Left ventricle myocardium inferior (tissue), 1 donor: ENCODE data around the gene CWC27. TPM values are rescaled to one million over a fixed set of nuclear protein-coding genes. Genes with fewer than 3 reads are reported as not detected.
"Not testable (repeated sequence)": the region's sequence is repeated elsewhere in the genome, so short reads cannot be mapped to it uniquely, and the experiment has no call there.

ENCODE experiments used
- DNase-seq: peaks from one replicate; pipeline ENCODE4 v3.0.0-alpha.2; 2020
- H3K27ac ChIP-seq: fragments of 200-600 bp; replicated peaks from 2 replicates; pipeline ENCODE4 v1.8.0; 2021
- H3K27me3 ChIP-seq: fragments of 200-600 bp; 2 replicates; pipeline ENCODE4 v1.8.0; 2021; ENCODE audit warnings: low read depth
- H3K36me3 ChIP-seq: fragments of 200-600 bp; 2 replicates; pipeline ENCODE4 v1.8.0; 2021
- H3K4me1 ChIP-seq: fragments of 200-600 bp; 2 replicates; pipeline ENCODE4 v1.8.0; 2021
- H3K4me3 ChIP-seq: fragments of 200-600 bp; 2 replicates; pipeline ENCODE4 v1.8.0; 2021; ENCODE audit warnings: mild to moderate bottlenecking, moderate library complexity
- H3K9me3 ChIP-seq: fragments of 200-600 bp; replicated peaks from 2 replicates; pipeline ENCODE4 v1.8.0; 2021
- intact Hi-C: fragments of 100-400 bp; cut with micrococcal nuclease; formaldehyde crosslinking; loops from one replicate; pipeline ENCODE4 v1.11.0; 2022
- total RNA-seq: library from RNA; stranded (reverse); fragmentation: NEBNext Ultra II Directional; extraction: Animal tissue kit (Norgen Biotek cat#: 25700); gene quantifications from one replicate; pipeline ENCODE4 v1.2.1, GENCODE V29; 2021
- TF ChIP-seq, protein P1 (sequence below): fragments of 200-600 bp; IDR thresholded peaks from 2 replicates; pipeline ENCODE4 v1.8.0; 2021; ENCODE audit warnings: antibody characterized with exemption, mild to moderate bottlenecking, borderline replicate concordance
- donor health status: DM: no; HTN: yes; CAD: no; lungs with severe emphysema.

CWC27 gene
- total RNA-seq, 1 donor from 2014 or later = 26.7 TPM

DNA sequence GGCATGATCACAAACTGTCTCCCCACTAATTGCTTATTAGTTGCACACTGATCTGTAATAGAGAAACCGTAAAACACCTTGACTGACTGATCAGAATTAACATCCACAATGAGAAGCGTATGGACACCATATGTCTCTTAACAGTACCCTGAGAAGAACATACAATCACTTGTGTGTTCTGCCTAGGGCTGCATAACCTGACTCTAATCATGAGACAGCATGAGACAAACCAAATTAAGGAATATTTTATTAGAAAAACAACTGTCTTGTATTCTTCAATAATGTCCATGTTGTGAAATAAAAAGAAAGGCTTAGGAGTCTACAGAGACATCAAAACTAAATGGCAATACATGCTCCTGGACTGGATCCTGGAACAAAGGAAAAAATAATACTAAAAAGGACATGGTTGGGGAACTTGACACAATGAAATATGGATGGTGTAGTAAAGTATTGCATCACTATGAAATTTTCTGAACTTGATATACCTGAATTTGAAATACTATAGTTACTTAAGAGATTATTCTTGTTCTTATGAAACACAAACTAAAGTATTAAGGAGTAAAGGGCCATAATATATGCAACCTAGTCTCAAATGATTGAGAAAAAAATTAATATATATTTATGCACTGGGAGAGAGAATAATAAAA, 162.1 kb downstream of the CWC27 start:
- intact Hi-C loops = no loop called here
- H3K27me3 ChIP-seq = no peaks in the 10 kb centered on the region

DNA sequence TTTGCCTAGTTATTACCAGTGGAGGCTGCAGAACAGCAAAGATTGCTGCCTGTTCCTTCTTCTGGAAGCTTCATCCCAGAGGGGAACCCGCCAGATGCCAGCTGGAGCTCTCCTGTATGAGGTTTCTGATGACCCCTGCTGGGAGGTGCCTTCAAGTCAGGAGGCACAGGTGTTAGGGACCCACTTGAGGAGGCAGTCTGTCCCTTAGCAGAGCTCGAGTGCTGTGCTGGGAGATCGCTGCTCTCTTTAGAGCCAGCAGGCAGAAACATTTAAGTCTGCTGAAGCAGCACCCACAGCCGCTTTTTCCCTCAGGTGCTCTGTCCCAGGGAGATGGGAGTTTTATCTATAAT, 170.7 kb downstream of the CWC27 start:
- H3K36me3 ChIP-seq = peaks cover 14% of the 10 kb centered on the region
- H3K27ac ChIP-seq, H3K27me3 ChIP-seq, H3K4me1 ChIP-seq, H3K4me3 ChIP-seq, intact Hi-C loops, DNase-seq: not testable (repeated sequence)
- peaks cover 38% of the 10 kb centered on the region for H3K9me3 ChIP-seq

More for the DNA sequence above, 162.1 kb downstream of the CWC27 start:
- Histone ChIP-seq H3K27ac (no peak overlapping the region), H3K4me3 (no peak overlapping the region), H3K36me3 (peaks cover 15% of the 10 kb centered on the region), H3K4me1 (no peaks in the 10 kb centered on the region), H3K9me3 (peaks cover 24% of the 10 kb centered on the region)
- no peak for DNase-seq
- TF ChIP-seq, protein P1, sequence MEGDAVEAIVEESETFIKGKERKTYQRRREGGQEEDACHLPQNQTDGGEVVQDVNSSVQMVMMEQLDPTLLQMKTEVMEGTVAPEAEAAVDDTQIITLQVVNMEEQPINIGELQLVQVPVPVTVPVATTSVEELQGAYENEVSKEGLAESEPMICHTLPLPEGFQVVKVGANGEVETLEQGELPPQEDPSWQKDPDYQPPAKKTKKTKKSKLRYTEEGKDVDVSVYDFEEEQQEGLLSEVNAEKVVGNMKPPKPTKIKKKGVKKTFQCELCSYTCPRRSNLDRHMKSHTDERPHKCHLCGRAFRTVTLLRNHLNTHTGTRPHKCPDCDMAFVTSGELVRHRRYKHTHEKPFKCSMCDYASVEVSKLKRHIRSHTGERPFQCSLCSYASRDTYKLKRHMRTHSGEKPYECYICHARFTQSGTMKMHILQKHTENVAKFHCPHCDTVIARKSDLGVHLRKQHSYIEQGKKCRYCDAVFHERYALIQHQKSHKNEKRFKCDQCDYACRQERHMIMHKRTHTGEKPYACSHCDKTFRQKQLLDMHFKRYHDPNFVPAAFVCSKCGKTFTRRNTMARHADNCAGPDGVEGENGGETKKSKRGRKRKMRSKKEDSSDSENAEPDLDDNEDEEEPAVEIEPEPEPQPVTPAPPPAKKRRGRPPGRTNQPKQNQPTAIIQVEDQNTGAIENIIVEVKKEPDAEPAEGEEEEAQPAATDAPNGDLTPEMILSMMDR = no peak

DNA sequence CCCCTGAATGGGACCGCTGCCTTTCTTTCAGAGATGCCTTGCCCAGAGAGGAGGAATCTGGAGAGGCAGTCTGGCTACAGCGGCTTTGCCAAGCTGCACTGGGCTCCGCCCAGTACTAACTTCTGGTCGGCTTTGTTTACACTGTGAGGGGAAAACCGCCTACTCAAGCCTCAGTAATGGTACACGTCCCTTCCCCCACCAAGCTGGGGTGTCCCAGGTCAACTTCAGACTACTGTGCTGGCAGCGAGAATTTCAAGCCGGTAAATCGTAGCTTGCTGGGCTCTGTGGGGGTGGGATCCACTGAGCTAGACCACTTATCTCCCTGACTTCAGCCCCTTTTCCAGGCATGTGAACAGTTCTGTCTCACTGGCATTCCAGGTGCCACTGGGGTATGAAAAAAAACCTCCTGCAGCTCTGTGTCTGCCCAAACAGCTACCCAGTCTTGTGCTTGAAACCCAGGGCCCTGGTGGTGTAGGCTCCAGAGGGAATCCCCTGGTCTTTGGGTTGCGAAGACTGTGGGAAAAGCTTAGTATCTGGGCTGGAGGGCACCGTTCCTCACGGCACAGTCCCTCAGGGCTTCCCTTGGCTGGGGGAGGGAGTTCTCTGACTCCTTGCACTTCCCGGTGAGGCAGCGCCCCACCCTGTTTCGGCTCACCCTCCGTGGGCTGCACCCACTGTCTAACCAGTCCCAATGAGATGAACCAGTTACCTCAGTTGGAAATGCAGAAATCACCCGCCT, 171.2 kb downstream of the CWC27 start:
- TF ChIP-seq, protein P1 = no peak
- Histone ChIP-seq H3K27ac (no peak overlapping the region), H3K36me3 (peaks cover 13% of the 10 kb centered on the region), H3K4me3 (no peak overlapping the region), H3K4me1 (peaks cover 9% of the 10 kb centered on the region), H3K9me3 (peaks cover 33% of the 10 kb centered on the region), H3K27me3 (no peaks in the 10 kb centered on the region)
- intact Hi-C loops = no loop called here
- DNase-seq = peak; percentile 12

DNA sequence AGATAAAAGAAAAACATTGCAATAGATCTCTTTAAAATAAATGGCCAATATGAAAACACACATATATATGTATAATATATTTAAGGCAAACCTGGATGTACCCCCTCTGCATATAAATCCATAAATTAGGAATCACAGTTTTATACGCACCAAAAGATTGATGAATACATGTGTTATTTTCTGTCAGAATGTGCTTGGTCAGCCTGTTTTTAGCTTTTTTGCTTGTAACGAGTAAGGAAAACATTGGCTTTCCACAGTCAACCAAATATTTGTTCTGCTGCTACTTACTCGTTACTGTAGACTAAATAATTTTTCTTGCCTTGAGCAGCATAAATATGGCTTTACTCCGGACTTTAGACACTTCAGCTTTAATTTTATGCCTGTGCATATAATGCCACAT, 173.7 kb downstream of the CWC27 start:
- Histone ChIP-seq H3K27me3 (no peaks in the 10 kb centered on the region), H3K36me3 (no peaks in the 10 kb centered on the region), H3K4me3 (no peak overlapping the region), H3K27ac (no peak overlapping the region), H3K4me1 (peaks cover 19% of the 10 kb centered on the region), H3K9me3 (peaks cover 7% of the 10 kb centered on the region)
- TF ChIP-seq, protein P1 = no peak
- DNase-seq = no peak
- intact Hi-C loops = no loop called here

DNA sequence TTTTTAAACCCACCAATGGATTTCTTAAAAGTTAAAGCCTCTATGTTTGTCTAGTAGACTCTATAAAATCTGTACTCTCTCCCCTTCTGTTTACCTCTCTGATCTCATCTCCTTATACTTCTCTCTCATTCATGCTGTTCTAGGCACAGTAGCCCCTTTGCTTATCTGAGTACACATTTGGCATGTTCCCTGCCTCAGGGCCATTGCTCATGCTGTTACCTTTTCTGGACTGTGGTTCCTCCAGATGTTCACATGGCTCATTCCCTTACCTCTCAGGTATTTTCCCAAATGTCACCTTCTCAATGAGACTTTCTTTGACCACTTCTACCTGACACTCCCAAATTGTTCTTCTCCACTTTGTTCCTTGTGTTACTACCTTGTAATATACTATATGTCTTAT, 176.1 kb downstream of the CWC27 start:
- no peak overlapping the region for H3K4me3 ChIP-seq
- no peaks in the 10 kb centered on the region for H3K36me3 ChIP-seq
- no peaks in the 10 kb centered on the region for H3K9me3 ChIP-seq
- no peaks in the 10 kb centered on the region for H3K27me3 ChIP-seq
- H3K4me1 ChIP-seq = peaks cover 21% of the 10 kb centered on the region
- TF ChIP-seq, protein P1 = no peak
- DNase-seq = no peak
- H3K27ac ChIP-seq = no peak overlapping the region
- intact Hi-C loops = no loop called here

DNA sequence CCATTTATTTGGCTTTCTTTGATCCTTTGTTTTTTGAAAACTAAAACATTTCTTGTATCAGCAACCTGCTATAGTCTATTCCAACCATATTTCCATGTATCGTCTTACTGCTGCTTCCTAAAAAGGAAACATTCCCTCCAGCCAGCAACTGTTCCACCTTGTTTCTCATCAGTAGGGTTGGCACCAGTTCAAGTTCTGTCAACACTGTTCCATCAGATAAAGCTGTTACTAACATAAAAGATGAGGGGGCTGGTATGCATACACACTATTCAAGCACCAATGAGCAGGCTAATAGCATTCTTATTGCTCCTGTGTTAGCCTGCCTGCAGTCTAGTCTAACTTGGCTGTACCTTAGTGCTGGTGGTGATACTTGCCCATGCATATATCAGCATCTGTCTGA, 178.3 kb downstream of the CWC27 start:
- Histone ChIP-seq H3K4me3 (no peak overlapping the region), H3K27ac (no peak overlapping the region), H3K36me3 (no peaks in the 10 kb centered on the region), H3K4me1 (peaks cover 18% of the 10 kb centered on the region), H3K27me3 (no peaks in the 10 kb centered on the region), H3K9me3 (no peaks in the 10 kb centered on the region)
- no peak for DNase-seq
- TF ChIP-seq, protein P1 = no peak
- intact Hi-C loops = no loop called here
